ENCODE results near the gene C6orf47. TPM values are rescaled to one million over a fixed set of nuclear protein-coding genes. Genes with fewer than 3 reads are reported as not detected.
A peak's percentile ranks its signal among the peaks of the same experiment; 100 is the strongest.

C6orf47 gene
- total and polyA plus RNA-seq, 10 of the 15 experiments (the other 5 are each of a cell fraction or from before 2014, with no cell fraction given): 0.16 to 20.4 (median 17.3) TPM; not detected in 1

- ChIA-PET SMC1A (ENCODE audit: uncharacterized antibody, unreplicated experiment) (interaction anchor here (0.9 to 1.2 kb wide), 2 partner anchors 31 to 84 kb away, joined by 3 read pairs; no protein-coding TSS in a partner anchor), RAD21 (ENCODE audit: unreplicated experiment) (no interaction called here), CTCF (interaction anchor here (0.6 kb wide), 1 partner anchor 37 kb away, joined by 3 read pairs; no protein-coding TSS in a partner anchor), POLR2A (interaction anchor here (0.8 kb wide), 1 partner anchor 19 kb away, joined by 3 read pairs; no protein-coding TSS in a partner anchor)
- BruUV-seq (replicated peaks): no TSS peak
- no peaks in the 10 kb centered on the region for H4K20me1 ChIP-seq (ENCODE audit: control insufficient read depth, insufficient read depth)
- WGBS (ENCODE audit: insufficient coverage, insufficient replicate concordance, low lambda C conversion rate, missing lambda C conversion rate): 88% methylated on average over 11 of the region's 11 CpGs
- no peaks in the 10 kb centered on the region for H3K27me3 ChIP-seq (replicated peaks in 1 of 2; ENCODE audit: control insufficient read depth in 2 of 2, insufficient read depth in 2 of 2, low read length in 1 of 2)
- in situ Hi-C loops (cut with MboI) (no loop called here), intact Hi-C loops (cut with micrococcal nuclease; ENCODE audit: unreplicated experiment) (no loop called here)
- no peak for FAIRE-seq
- H3K36me3 ChIP-seq (ENCODE audit: control insufficient read depth in 2 of 2, insufficient read depth in 2 of 2, low read length in 1 of 2): peaks cover 54 to 58% of the 10 kb centered on the region in 2 experiments
- no peaks in the 10 kb centered on the region; the same call in 1 of the 2 replicates for H3K79me2 ChIP-seq (ENCODE audit: control insufficient read depth, insufficient read depth, low read length)
- ATAC-seq: no peak
- H3K4me2 ChIP-seq (ENCODE audit: control insufficient read depth, insufficient read depth): no peak overlapping the region
- H3K4me3 ChIP-seq: no peak overlapping the region
- H3K9ac ChIP-seq (ENCODE audit: control insufficient read depth, insufficient read depth, low read length): no peak overlapping the region
- no peaks in the 10 kb centered on the region for H3K9me3 ChIP-seq (replicated peaks; ENCODE audit: control insufficient read depth, insufficient read depth, low read length)
- no peaks in the 10 kb centered on the region for H3K4me1 ChIP-seq (ENCODE audit: control insufficient read depth, insufficient read depth, low read length)
- no peak overlapping the region for H3K27ac ChIP-seq (ENCODE audit: control insufficient read depth, insufficient read depth)
- no peak overlapping the region for H2AFZ ChIP-seq (ENCODE audit: control insufficient read depth, low read depth, low read length)
- no peak for DNase-seq (ENCODE audit: low read depth, low spot score)
- TF ChIP-seq TCF3 (IDR thresholded peaks at IDR 0.05; ENCODE audit: borderline replicate concordance, insufficient read depth, low read depth, low read length) (no peak), POLR2AphosphoS5 (IDR thresholded peaks at IDR 0.05; ENCODE audit: low read length) (peak; percentile 60), ATF2 (IDR thresholded peaks at IDR 0.05; ENCODE audit: low read length) (no peak), ZZZ3 (IDR thresholded peaks at IDR 0.05; ENCODE audit: control insufficient read depth, insufficient read length, low read depth) (no peak)
These were observed 25.5 kb downstream of the C6orf47 start for GRCh38 chr6:31634969-31635575.

GRCh38 chr6:31634131-31634530 is 26.4 kb downstream of the C6orf47 start:
- H4K20me1 ChIP-seq (ENCODE audit: control insufficient read depth, insufficient read depth): no peaks in the 10 kb centered on the region
- BruUV-seq (replicated peaks): no TSS peak
- DNase-seq (ENCODE audit: low read depth, low spot score) (no peak), FAIRE-seq (no peak), ATAC-seq (no peak)
- no peaks in the 10 kb centered on the region for H3K4me1 ChIP-seq (ENCODE audit: control insufficient read depth, insufficient read depth, low read length)
- H3K36me3 ChIP-seq (ENCODE audit: control insufficient read depth in 2 of 2, insufficient read depth in 2 of 2, low read length in 1 of 2): peaks cover 53 to 56% of the 10 kb centered on the region in 2 experiments
- H3K4me2 ChIP-seq (ENCODE audit: control insufficient read depth, insufficient read depth): no peak overlapping the region
- no peak overlapping the region for H3K4me3 ChIP-seq
- 64% methylated on average over 3 of the region's 3 CpGs for WGBS (ENCODE audit: insufficient coverage, insufficient replicate concordance, low lambda C conversion rate, missing lambda C conversion rate)
- ChIA-PET CTCF (no interaction called here), SMC1A (ENCODE audit: uncharacterized antibody, unreplicated experiment) (interaction anchor here (1.2 kb wide), 1 partner anchor 83 kb away, joined by 3 read pairs; no protein-coding TSS in a partner anchor), POLR2A (interaction anchor here (0.8 kb wide), 1 partner anchor 18 kb away, joined by 3 read pairs; no protein-coding TSS in a partner anchor), RAD21 (ENCODE audit: unreplicated experiment) (no interaction called here)
- H3K27ac ChIP-seq (ENCODE audit: control insufficient read depth, insufficient read depth): no peak overlapping the region
- H3K27me3 ChIP-seq (replicated peaks in 1 of 2; ENCODE audit: control insufficient read depth in 2 of 2, insufficient read depth in 2 of 2, low read length in 1 of 2): no peaks in the 10 kb centered on the region
- no peaks in the 10 kb centered on the region for H3K9me3 ChIP-seq (replicated peaks; ENCODE audit: control insufficient read depth, insufficient read depth, low read length)
- no peak overlapping the region for H3K9ac ChIP-seq (ENCODE audit: control insufficient read depth, insufficient read depth, low read length)
- no peak overlapping the region for H2AFZ ChIP-seq (ENCODE audit: control insufficient read depth, low read depth, low read length)
- H3K79me2 ChIP-seq (ENCODE audit: control insufficient read depth, insufficient read depth, low read length): no peaks in the 10 kb centered on the region; the same call in 1 of the 2 replicates
- intact Hi-C loops (cut with micrococcal nuclease; ENCODE audit: unreplicated experiment) (no loop called here), in situ Hi-C loops (cut with MboI) (no loop called here)
- TF ChIP-seq BCL3 (IDR thresholded peaks at IDR 0.05; ENCODE audit: borderline replicate concordance, insufficient read depth, low read depth, low read length, poor library complexity, severe bottlenecking) (no peak), WRNIP1 (IDR thresholded peaks at IDR 0.05; ENCODE audit: borderline replicate concordance, low read depth, low read length) (no peak), GATAD2B (conservative IDR thresholded peaks at IDR 0.05; ENCODE audit: low read depth) (no peak), ZNF592 (IDR thresholded peaks at IDR 0.05) (no peak), POU2F2 (IDR thresholded peaks at IDR 0.05; ENCODE audit: borderline replicate concordance, low read depth, low read length) (no peak)
